Measurements from ENCODE around the gene AKR1C4.
"Not testable (repeated sequence)": the region's sequence is repeated elsewhere in the genome, so short reads cannot be mapped to it uniquely, and the experiment has no call there.

Gene AKR1C4

GRCh38 chr10:5196702-5197113, at the start of gene AKR1C4:
Gene AKR1C4 (plus strand): TSS chr10:5196837. CDS start chr10:5196868, 31 bp downstream.
- no peak for DNase-seq (ENCODE audit: low read depth)

GRCh38 chr10:5146920-5147254, 49.8 kb upstream of the AKR1C4 start:
- DNase-seq (ENCODE audit: low read depth), result no peak

- DNase-seq (ENCODE audit: low read depth), result no peak
Measured at GRCh38 chr10:5147255-5147980, 49.2 kb upstream of the AKR1C4 start.

- no peak for DNase-seq (ENCODE audit: low read depth)
Measured at GRCh38 chr10:5147981-5148677, 48.5 kb upstream of the AKR1C4 start.

DNA sequence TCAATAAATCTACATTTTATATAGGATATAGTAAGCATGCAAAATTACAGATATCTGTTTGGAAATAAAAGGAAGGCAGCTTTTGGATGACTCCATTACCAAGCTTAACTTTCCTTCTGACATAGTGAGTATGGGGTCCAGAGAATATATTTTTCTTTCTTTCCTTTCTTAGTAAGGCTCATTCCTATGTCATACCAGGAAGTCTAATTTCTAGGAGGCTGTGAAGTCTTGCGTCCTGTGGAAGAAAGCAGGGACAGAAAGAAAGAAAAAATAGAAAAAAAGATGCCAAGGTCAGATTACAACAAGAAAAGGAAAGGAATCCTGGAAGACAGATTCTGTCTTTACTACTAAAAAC, 48.0 kb upstream of the AKR1C4 start:
- DNase-seq (ENCODE audit: low read depth), result no peak

GRCh38 chr10:5151076-5151475, 45.6 kb upstream of the AKR1C4 start:
- DNase-seq (ENCODE audit: low read depth), result peak; percentile 68

GRCh38 chr10:5155951-5156350, 40.7 kb upstream of the AKR1C4 start:
- no peak for DNase-seq (ENCODE audit: low read depth)

DNA sequence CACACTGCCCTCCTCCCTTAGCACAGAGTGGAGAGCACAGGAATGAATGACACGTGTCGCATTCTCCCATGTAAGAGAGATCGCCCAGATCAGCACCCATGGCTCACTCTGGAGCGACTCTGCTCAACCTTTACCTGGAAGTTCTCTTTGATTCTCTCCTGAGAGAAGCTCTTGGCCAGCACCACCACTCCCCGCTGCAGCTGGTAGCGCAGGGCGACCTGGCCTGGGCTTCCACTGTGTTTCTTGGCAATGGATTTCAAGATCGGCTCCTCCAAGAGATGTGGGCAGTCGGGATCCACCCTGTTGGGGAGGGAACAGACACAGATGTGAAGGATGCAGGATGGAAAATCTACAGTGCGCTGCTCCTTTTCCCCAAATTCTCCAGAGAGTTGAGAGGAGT, 39.1 kb upstream of the AKR1C4 start:
- no peak for DNase-seq (ENCODE audit: low read depth)

DNA sequence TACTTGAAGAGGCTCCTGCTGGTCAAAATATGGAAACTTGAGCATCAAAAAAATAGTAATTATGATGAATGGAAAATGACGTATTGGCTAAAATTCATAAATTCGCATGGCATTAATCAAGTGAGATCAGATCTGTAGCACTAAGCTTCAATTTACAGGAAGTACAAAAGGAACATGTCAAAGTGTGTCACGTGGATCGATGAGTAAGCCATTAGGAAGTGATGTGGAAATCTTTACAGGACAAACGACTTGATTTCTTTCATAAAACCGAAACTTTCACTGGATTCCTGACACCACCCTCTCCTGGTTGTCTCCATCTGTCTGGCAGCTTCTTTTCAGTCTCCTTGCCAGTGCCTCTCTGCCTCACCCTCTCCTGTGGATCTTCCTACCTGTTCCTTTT, 37.5 kb upstream of the AKR1C4 start:
- DNase-seq (ENCODE audit: low read depth), result peak; percentile 25

GRCh38 chr10:5163487-5163886, 33.1 kb upstream of the AKR1C4 start:
- no peak for DNase-seq (ENCODE audit: low read depth)

DNA sequence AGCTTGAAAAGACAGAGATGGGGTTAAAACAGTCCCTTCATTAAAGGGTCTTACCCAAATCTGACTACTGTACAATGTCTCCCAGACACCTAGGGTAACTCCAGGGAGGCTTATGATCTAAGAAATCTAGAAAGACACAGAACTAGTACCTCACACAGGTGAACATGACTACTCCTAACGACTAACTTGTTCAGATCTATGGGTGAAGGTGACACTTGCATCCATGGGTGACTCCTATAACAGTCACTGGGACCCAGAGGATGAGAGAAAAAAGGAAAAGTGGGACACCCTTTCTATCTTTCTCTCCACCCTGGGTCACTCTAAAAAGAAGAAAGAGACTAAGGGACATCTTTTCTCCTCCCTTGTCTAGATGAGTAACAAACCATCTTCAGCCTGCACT, 30.9 kb upstream of the AKR1C4 start:
- DNase-seq (ENCODE audit: low read depth), result peak; percentile 14

- DNase-seq (ENCODE audit: low read depth), result no peak
Measured at GRCh38 chr10:5168897-5169420, 27.7 kb upstream of the AKR1C4 start.

DNA sequence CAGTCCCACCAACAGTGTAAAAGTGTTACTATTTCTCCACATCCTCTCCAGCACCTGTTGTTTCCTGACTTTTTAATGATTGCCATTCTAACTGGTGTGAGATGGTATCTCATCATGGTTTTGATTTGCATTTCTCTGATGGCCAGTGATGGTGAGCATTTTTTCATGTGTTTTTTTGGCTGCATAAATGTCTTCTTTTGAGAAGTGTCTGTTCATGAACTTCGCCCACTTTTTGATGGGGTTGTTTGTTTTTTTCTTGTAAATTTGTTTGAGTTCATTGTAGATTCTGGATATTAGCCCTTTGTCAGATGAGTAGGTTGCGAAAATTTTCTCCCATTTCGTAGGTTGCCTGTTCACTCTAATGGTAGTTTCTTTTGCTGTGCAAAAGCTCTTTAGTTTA, 21.1 kb upstream of the AKR1C4 start:
- not testable (repeated sequence) for DNase-seq (ENCODE audit: low read depth)

- DNase-seq (ENCODE audit: low read depth), result not testable (repeated sequence)
Measured at GRCh38 chr10:5180503-5180902, 16.1 kb upstream of the AKR1C4 start.

GRCh38 chr10:5183923-5184322, 12.7 kb upstream of the AKR1C4 start:
- DNase-seq (ENCODE audit: low read depth), result no peak

GRCh38 chr10:5184987-5185775, 11.5 kb upstream of the AKR1C4 start, which contains the start of gene AKR1C8:
Gene AKR1C8 (minus strand): TSS chr10:5185150. CDS start chr10:5185104, 46 bp downstream.
- DNase-seq (ENCODE audit: low read depth), result no peak

DNA sequence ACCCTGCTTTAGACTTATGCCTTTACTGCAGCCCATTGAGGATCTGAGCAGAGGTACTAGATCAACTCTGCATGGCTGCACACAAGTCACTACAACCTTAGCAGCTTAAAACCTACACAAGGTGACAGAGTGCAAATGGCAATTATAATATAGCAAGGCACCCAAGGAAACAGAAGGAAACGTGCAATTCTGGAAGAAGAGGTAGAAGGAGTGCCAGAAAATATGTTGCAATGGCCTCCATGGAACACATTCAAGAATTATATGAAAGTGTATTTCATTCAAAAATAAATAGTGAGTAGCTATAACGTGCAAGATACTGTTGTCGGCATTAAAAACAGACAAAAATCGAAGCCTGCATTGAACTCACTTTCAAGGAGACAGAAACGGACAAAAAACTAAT, 8.8 kb upstream of the AKR1C4 start:
- DNase-seq (ENCODE audit: low read depth), result no peak

- DNase-seq (ENCODE audit: low read depth), result no peak
Measured at GRCh38 chr10:5188358-5188757, 8.3 kb upstream of the AKR1C4 start.

- no peak for DNase-seq (ENCODE audit: low read depth)
Measured at GRCh38 chr10:5194431-5194830, 2.2 kb upstream of the AKR1C4 start.

GRCh38 chr10:5195727-5196374, 786 bp upstream of the AKR1C4 start:
- DNase-seq (ENCODE audit: low read depth), result no peak

- DNase-seq (ENCODE audit: low read depth), result peak; percentile 46
Measured at GRCh38 chr10:5198386-5198785, 1.7 kb downstream of the AKR1C4 start.

- DNase-seq (ENCODE audit: low read depth), result no peak
Measured at GRCh38 chr10:5199398-5199797, 2.8 kb downstream of the AKR1C4 start.

Measured in ELR (cell line).